Measurements from ENCODE around the gene GABRD. TPM values are rescaled to one million over a fixed set of nuclear protein-coding genes. Genes with fewer than 3 reads are reported as not detected.

Gene GABRD
- total and polyA plus RNA-seq, 12 donors = 0.72 to 6.6 (median 3.0) TPM; not detected in 1

- intact Hi-C loops (cut with DNase I) = no loop called here
- H3K9me3 ChIP-seq (replicated peaks in 1 of 3) = no peaks in the 10 kb centered on the region
- TF ChIP-seq, protein P1, sequence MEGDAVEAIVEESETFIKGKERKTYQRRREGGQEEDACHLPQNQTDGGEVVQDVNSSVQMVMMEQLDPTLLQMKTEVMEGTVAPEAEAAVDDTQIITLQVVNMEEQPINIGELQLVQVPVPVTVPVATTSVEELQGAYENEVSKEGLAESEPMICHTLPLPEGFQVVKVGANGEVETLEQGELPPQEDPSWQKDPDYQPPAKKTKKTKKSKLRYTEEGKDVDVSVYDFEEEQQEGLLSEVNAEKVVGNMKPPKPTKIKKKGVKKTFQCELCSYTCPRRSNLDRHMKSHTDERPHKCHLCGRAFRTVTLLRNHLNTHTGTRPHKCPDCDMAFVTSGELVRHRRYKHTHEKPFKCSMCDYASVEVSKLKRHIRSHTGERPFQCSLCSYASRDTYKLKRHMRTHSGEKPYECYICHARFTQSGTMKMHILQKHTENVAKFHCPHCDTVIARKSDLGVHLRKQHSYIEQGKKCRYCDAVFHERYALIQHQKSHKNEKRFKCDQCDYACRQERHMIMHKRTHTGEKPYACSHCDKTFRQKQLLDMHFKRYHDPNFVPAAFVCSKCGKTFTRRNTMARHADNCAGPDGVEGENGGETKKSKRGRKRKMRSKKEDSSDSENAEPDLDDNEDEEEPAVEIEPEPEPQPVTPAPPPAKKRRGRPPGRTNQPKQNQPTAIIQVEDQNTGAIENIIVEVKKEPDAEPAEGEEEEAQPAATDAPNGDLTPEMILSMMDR (IDR thresholded peaks at IDR 0.05) = no peak
- TF ChIP-seq POLR2A (IDR thresholded peaks at IDR 0.05) = no peak
- H3K4me3 ChIP-seq = no peak overlapping the region
- H3K27ac ChIP-seq = no peak overlapping the region
- H3K4me1 ChIP-seq (replicated peaks in 1 of 2) = no peaks in the 10 kb centered on the region
- H3K36me3 ChIP-seq (replicated peaks in 1 of 2) = no peaks in the 10 kb centered on the region
- H3K27me3 ChIP-seq = no peaks in the 10 kb centered on the region
- 78 to 97% (median 92%) methylated on average over 9 to 21 of the region's 21 CpGs for WGBS, 4 donors
- no peak for DNase-seq
These were observed 47.5 kb upstream of the GABRD start for GRCh38 chr1:1971688-1972087.

DNA sequence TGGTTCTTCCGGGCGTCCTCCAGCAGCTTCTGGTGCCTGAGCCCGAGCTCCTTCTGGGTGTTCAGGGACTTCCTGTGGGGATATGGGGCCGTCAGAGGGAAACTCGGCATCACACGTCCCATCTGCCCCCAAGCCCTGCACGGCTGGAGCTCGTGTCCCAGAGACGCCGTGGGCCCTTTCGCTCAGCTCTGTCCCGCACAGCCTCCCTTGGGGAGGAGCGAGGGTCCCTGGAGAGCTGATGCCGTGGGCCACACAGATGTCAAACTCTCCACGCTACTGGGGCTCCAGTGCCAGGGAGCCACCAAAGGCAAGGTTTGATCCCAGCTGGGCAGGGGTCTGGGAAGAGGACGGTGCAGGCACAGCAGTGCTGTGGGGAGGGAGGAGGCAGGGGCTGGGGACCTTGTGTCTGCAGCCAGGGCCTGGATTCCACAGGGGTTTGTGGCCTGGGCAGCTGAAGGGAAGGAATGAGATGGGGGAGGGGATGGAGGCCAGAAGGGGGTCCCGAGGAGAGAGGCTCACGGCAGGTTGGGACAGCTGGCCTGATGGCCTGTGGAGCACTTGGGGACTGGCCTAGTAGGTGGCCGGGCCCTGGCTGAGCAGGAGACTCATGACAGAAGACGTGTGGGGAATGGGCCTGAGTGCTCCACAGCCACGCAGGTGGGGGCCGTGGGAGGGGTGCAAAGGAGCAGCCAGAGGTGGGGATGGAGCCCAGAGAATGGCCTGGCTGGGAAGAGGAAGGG lies 46.0 kb upstream of the GABRD start:
- no peak for DNase-seq
- no peak overlapping the region for H3K4me3 ChIP-seq
- H3K27ac ChIP-seq = no peak overlapping the region
- H3K36me3 ChIP-seq (replicated peaks in 1 of 2) = no peaks in the 10 kb centered on the region
- no peaks in the 10 kb centered on the region for H3K4me1 ChIP-seq (replicated peaks in 1 of 2)
- no peak for TF ChIP-seq POLR2A (IDR thresholded peaks at IDR 0.05)
- TF ChIP-seq, protein P1 (IDR thresholded peaks at IDR 0.05) = no peak
- H3K9me3 ChIP-seq (replicated peaks in 1 of 3) = no peaks in the 10 kb centered on the region
- intact Hi-C loops (cut with DNase I) = no loop called here
- no peaks in the 10 kb centered on the region for H3K27me3 ChIP-seq
- 82 to 87% (median 85%) methylated on average over 8 to 22 of the region's 22 CpGs for WGBS, 4 donors

DNA sequence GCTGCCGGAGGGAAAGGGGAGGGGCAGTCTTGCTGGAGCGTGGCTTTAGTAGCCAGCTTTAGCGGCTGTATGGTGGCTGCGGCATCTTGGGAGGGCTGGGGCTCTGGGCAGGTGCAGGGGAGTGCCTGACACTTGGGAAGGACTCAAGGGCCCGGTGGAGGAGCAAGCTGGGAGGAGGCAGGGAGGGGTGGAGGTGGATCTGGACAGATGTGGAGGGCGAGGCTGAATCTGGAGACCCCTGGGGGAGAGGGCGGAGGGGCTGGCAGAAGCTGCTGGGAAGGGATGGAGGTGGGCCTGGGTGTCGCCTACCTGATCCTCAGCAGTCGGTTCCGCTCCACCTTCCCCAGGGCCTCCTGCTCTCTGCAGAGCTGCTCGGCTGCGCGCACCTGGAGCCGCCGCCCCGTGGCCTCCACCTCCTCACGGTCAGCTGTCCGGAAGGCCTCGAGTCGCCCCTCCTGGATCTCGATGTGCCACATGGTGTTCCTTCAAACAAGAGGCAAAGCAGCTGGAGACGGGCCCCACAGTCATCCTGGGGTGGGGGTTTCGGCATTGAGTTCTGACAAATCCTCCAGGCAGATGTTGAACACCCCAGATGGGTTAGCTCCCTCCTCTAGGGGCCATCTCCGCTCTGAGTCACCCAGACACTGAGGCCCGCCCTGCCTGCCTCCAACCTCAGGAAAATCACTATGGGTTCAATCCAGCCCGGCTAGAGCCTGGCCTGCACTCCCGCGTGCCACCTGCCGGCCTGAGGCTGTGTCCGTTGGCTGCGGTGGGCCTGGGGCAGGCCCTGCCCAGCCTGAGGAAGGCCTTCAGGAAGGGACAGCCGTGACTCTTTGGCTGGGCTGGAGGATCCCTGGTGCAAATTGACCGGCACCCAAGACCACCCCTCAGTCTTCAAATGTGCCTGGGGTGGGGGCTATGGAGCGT lies 45.2 kb upstream of the GABRD start:
- no peaks in the 10 kb centered on the region for H3K27me3 ChIP-seq
- H3K4me1 ChIP-seq (replicated peaks in 1 of 2) = no peaks in the 10 kb centered on the region
- no peak overlapping the region for H3K27ac ChIP-seq
- TF ChIP-seq POLR2A (IDR thresholded peaks at IDR 0.05) = no peak
- intact Hi-C loops (cut with DNase I) = no loop called here
- WGBS, 4 donors = 87 to 93% (median 89%) methylated on average over 21 to 34 of the region's 34 CpGs
- H3K36me3 ChIP-seq (replicated peaks in 1 of 2) = no peaks in the 10 kb centered on the region
- no peaks in the 10 kb centered on the region for H3K9me3 ChIP-seq (replicated peaks in 1 of 3)
- no peak for DNase-seq
- no peak overlapping the region for H3K4me3 ChIP-seq

DNA sequence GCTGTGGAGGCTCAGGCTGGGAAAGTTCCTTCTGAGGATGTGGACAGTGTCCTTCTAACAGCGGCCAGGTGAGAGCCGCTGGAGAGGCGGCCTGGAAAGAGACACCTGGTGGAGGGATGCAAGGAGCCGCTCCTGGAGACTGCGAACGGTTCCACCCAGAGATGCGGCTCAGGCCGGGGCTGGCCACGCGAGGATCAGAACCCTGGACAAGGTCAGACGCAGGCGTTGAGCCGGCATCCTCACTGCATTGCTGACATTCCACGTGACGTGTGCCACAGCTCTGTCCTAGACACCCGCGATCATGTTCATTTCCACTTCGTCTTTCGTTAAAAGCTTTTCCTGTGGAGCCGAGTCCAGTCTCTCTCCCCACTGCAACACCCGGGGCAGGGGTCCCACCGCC lies 44.3 kb upstream of the GABRD start:
- Histone ChIP-seq H3K9me3 (replicated peaks in 1 of 3) (no peaks in the 10 kb centered on the region), H3K27me3 (no peaks in the 10 kb centered on the region), H3K4me1 (replicated peaks in 1 of 2) (no peaks in the 10 kb centered on the region), H3K36me3 (replicated peaks in 1 of 2) (no peaks in the 10 kb centered on the region), H3K27ac (no peak overlapping the region), H3K4me3 (no peak overlapping the region)
- no peak for TF ChIP-seq POLR2A (IDR thresholded peaks at IDR 0.05)
- TF ChIP-seq, protein P1 (IDR thresholded peaks at IDR 0.05) = no peak
- WGBS, 4 donors = 81 to 89% (median 86%) methylated on average over 22 of the region's 22 CpGs
- intact Hi-C loops (cut with DNase I) = no loop called here
- no peak for DNase-seq

Data from adrenal gland (tissue), 12 donors.